ENCODE measurements around the gene MRPS26.

Gene MRPS26

GRCh38 chr20:3077618-3078134 is 31.8 kb downstream of the MRPS26 start:
- no peak for DNase-seq

- DNase-seq, result no peak
Observed at GRCh38 chr20:3080939-3081388, 35.1 kb downstream of the MRPS26 start.

DNA sequence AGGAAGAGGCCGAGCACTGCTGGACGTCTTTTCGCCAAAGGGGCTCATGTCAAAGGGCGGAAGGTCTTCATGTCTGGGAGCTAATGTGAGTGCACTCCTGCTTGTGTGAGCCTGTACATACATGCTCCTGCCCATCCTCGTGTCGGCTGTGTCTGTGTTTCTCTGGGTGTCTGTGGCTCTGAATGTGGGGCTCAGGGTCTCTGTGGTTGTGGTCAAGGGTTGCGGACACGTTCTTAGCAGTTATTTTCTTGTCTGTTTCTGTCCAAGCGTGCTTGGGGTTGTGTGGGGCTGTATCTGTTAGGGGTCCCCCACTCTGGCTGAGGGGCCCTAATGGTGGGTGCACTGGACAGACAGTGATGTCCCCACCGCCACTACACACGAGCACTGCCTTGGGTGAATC is 35.8 kb downstream of the MRPS26 start:
- no peak for DNase-seq

GRCh38 chr20:3082306-3082951 is 36.6 kb downstream of the MRPS26 start:
- DNase-seq, result no peak

- DNase-seq, result no peak
Observed at GRCh38 chr20:3082955-3083952, 37.4 kb downstream of the MRPS26 start.

DNA sequence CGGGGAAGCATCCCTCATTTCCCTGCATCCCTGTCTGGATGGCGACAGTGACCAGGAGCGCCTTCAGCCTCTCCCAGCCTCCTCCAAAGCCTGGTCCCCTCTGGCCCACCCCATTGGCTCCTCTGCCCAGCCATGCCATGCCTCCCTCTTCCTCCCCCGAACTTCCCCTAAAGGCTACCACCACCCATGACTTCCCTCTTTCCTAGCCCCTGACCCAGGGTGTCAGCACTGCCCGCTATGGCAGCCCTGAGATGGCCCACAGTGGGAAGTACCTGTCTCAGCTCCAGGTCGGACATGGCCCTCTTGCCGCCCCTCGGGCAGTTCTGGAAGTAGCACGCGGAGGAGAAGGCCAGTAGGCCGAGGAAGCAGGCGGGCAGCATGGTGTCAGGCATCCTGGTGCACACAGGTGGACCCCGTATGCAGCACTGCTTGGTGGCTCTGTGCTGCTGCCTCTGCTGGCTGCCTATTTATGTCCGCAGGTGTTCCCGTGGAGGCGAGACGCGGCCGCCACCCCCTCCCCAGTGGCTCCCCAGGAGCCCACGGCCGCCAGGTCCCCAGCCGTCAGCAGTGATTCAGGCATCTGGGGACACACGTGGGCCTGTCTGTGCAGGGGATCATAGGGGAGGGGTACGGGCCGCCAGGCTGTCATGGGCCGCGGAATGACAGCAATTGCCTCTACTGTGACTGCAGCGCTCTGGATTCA is 38.6 kb downstream of the MRPS26 start, which contains the start of gene AVP:
Gene AVP (minus strand): TSS at position 442 of the 703 bp plus-strand sequence. CDS start 50 bp downstream, at position 392.
- no peak for DNase-seq

- DNase-seq, result no peak
Observed at GRCh38 chr20:3084986-3085360, 39.1 kb downstream of the MRPS26 start.

DNA sequence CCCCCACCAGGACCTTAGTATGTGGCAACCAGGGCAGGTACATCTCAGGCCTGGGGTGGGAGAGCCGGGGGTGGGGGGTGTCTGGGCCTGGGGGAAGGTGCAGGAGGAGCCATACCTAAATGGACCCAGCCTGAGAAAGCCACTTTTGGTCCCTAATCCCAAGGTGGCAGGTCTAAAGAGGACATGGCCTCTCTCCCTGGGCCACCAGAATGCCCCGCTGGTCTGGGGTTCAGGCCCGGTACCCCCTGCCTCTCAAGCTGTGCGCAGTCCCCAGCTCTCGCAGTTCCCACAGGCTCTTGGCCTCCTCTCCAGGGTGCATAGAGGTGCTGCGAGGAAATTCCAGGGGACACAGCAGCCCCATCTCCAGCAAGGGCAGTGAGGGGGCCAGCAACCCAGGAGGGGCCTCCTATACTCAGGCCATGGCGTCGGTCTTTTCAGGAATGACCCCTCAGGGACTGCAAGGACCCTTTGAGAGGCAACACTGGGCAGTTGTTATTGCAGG is 39.8 kb downstream of the MRPS26 start:
- no peak for DNase-seq

GRCh38 chr20:3088031-3088430 is 42.2 kb downstream of the MRPS26 start:
- no peak for DNase-seq

DNA sequence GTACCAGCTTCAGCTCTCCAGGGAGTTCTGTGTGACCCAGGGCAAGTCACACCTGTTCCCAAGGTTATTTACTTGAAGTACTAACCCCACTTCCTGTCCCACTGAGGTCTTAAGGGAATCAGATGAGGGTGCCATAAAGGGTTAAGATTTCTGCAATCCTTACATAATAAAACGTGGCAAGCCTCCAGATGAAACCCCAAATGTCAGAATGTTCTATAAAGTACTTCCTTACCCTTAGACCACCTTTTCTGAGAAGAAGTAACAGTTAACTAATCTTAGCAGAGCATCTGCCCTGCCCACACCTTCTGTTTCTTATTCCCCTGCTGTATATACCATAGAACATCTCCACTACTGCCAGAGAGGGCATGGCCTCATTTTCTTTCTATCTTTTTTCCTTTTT is 44.7 kb downstream of the MRPS26 start:
- DNase-seq, result no peak

DNA sequence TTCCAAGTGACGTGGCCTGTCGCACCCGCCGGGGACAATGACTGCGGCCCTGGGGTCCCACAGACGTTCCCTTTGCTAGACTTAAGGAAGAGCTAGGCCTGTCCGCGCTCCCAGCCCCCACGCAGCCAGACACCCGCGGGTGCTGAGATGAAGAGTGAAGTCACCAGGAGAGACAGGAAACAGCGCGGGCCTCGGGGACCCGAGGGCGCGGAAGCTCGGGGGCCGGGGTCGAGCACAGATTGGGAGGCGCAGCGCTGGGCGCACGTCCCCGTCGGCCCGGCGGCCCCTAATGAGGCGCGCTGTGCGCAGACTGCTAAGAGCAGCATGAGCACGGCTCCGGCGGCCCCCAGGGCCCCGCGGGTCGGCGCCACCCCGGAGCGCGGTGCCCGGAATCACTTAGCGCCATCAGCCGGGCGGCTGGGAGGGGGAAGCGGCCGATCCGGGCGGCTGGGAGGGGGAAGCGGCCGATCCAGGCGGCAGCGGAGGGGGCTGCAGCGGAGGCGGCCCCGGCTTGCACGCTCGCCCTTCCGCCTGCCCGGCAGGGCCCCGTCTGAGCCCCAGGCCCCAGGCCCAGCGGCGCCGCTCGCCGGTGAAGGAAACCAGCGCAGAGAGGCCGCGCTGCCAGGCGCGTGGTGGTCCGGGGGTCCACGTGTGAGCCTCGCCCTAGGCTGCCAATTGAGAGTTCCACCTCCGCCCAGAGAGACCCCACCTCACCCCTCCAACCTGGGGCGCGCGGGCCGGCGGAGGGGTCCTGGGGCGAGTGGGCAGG is 46.9 kb downstream of the MRPS26 start:
- peak; percentile 33 for DNase-seq

DNA sequence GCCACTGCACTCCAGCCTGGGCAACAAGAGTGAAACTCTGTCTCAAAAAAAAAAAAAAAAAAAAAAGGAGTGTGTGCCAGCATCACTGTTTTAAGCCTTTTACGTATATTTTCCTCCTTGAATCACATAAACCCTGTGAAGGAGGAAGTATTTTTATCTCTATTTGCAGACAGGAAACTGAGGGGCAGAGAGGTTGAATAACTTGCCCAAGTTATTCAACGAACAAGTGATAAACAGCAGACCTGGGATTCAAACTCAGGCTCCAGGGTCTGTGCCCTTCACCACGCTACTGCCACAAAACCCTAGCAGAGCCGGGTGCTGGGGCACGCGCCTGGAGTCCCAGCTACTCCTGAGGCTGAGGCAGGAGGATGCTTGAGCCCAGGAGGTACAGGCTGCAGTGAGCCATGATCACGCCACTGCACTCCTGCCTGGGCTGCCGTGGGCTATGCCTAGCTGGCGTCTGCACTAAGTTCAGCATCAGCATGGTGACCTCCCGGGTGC is 48.1 kb downstream of the MRPS26 start:
- peak; percentile 30 for DNase-seq

DNA sequence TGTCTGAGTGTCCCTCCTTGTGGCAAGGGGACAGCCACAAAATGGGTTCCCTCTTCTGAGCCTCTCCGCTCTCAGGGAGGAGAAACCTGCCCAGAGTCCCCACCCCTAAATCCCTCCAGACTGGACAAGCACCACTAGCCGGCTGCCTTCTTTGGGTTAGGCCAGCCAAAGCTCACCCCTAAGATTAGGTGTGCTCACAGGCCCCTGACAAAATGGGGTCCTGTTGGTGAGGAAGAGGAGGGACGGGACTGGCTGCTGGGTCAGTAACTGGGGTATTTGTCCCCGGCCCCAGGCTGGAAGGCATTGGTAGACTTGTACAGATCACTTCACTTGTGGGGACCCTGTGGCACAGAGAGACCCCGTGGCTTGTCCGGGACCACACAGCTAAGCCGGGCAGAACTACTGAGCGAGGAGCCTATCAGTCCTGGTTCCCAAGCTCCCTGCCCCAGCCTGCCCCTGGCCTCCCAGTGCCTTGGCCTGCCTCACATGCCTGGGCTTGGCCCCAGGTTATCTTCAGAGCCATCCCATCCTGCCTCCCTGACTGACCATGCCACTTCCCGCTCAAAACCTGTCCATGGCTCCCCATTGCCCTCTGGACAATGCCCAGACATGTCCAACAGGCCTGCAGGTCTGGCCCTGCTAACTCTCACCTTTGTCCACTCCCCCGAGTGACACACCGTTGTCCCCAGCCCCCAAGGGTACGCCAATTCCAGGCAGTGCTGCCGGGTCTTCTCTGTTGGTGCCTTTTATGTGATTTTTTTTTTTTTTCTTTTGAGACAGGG is 49.2 kb downstream of the MRPS26 start:
- no peak for DNase-seq

Data from CD4-positive, alpha-beta T cell treated with Interleukin-10 for 1 hour (primary cell).